Measurements from ENCODE around the gene CDNF. TPM values are rescaled to one million over a fixed set of nuclear protein-coding genes. Genes with fewer than 3 reads are reported as not detected.

Gene CDNF
- total RNA-seq, 1 donor from 2014 or later, result not detected

- no peak for DNase-seq (ENCODE audit: extremely low read depth, low read depth, low spot score)
Observed at GRCh38 chr10:14801723-14802122, 36.1 kb downstream of the CDNF start.

DNA sequence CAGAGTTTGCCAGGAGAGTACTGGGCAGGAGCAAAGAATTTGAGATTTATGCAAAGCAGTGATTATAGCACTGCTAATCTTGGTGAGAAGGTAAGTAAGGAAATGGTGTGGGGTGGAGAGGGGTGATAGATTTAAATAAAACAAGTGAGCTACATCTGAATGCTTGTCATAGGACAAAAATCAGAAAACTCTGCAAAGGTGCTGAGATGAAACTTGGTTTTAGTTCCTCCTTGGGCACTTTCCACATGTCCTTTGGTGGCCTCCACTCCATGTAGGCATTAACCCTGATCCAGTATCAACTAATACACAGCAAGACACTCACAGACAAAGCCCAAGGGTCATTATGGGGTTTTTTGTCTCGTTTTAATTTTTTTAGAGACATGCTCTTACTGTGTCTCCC, 37.4 kb downstream of the CDNF start:
- DNase-seq (ENCODE audit: extremely low read depth, low read depth, low spot score), result no peak

DNA sequence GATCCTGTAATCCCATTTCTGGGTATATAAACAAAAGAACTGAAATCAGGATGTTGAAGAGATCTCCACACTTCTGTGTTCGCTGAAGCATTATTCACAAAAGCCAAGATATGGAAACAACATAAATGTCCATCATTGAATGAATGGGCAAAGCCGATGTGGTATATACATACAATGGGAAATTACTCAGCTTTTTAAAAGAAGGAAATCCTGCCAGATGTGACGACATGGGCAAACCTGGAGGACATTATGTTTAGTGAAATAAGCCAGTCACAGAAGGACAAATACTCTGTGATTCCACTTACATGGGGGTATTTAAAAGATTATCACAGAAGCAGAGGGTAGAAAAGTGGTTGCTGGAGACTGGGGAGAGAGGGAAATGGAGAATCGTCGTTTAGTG, 39.2 kb downstream of the CDNF start:
- DNase-seq (ENCODE audit: extremely low read depth, low read depth, low spot score), result peak; percentile 88

DNA sequence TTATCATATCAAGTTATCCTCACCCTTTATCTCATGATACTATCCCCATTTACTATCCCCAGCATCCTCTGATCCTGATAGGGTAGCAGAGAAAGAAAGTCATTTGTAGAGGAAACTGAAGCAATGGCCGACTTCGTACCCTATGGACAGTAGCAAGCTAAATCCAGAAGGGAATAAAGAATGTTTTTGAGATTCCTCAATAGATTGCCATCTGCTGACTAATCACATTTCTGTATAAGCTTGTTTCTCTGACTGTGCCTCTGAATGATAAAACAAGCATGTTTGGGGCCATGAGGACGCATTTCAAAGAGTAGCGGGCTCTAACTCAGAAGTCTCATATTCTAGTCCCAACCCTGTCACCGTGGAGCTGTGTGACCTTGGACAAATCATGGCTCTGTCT, 49.9 kb downstream of the CDNF start:
- no peak for DNase-seq (ENCODE audit: extremely low read depth, low read depth, low spot score)

- no peak for DNase-seq (ENCODE audit: extremely low read depth, low read depth, low spot score)
Observed at GRCh38 chr10:14784459-14785055, 53.3 kb downstream of the CDNF start.

DNA sequence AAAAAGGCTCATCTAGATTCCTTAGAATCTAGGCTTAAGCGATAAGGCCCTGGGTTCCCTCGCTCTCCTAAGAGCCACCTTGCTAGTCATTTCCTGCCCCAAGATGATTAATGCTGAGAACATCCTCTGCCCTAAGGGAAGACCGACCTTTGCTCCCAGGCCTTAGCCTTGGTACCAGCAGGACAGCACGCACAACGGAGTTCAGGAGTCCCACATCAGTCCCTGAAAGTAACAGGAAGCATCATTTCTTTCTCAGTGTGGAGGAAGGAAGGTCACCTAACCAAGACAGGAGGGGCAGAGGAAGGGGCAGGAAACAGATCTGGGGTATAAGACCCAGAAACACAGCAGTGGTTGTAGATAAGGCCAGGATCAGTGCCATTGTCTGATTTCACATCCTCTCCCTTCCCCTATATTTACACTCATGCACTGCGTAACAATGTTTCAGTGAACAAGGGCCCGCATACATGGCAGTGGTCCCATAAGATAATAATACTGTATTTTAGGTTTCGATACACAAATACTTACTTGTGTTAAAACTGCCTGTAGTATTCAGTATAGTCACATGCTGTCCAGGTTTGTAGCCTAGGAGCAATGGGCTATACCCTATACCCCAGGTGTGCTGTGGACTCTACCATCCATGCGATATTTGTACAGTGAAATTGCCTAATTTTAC, 55.0 kb downstream of the CDNF start:
- peak; percentile 100 for DNase-seq (ENCODE audit: extremely low read depth, low read depth, low spot score)

DNA sequence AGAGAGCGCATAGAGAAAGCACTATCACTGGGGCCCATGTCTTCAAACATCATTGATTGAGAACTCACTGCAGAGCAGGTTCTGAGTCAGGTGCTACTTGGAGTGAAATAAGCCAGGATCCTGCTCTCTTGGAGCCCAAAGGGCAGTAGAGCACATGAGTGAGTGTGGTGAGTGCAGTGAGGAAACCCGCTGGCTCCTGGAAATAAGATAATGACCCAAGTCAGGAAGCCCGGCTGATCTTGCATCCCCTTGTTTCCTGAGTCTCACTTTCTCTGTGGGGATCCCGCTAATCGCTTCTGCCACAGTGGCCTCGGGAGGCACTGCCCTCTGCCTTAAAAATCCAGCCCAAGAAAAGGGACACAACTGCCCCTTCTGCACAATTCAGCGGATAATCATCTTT, 56.1 kb downstream of the CDNF start:
- DNase-seq (ENCODE audit: extremely low read depth, low read depth, low spot score), result no peak

GRCh38 chr10:14779001-14779651, 58.7 kb downstream of the CDNF start:
- DNase-seq (ENCODE audit: extremely low read depth, low read depth, low spot score), result no peak

- no peak for DNase-seq (ENCODE audit: extremely low read depth, low read depth, low spot score)
Observed at GRCh38 chr10:14776546-14776945, 61.3 kb downstream of the CDNF start.

DNA sequence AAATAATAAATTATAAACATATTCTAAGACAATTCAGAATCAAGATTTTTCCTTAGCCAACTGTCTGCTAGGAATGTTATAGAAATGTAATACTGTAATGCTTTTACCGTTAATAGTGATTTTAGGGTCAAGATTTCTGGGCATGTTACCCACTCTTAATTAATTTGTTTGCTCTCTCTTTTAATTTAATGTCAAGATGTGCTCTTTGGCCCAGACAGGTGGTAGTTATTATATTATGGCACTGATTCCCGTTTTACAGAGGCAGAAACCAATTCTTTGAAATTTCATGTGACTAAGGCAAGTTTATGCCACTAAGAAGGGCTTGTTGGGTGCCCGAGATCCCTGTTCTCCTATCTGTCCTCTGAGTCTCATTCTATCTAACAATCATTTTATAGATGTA, 62.2 kb downstream of the CDNF start:
- DNase-seq (ENCODE audit: extremely low read depth, low read depth, low spot score), result no peak

GRCh38 chr10:14774797-14775196, 63.0 kb downstream of the CDNF start, which contains the start of gene FAM107B:
Gene FAM107B (minus strand): TSS chr10:14774897. CDS start chr10:14774663, 234 bp downstream.
- no peak for DNase-seq (ENCODE audit: extremely low read depth, low read depth, low spot score)

DNA sequence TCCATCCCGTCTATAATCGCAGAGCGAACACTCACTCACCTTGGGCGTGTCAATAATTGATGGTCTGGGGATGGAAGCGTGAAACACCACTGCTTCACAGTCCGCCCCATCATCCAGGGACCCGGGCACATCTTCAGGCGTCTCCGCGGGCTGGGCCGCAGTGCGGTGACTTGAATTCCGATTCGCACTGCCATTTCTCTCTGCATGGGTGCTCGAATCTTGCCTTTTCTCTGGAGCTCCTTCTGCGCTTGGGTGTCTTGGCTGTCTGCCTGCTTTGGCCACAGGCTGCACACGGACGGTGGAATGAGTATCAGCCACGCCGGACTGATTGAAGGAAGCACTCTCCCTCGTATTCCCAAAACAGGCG, 63.6 kb downstream of the CDNF start:
- no peak for DNase-seq (ENCODE audit: extremely low read depth, low read depth, low spot score)

GRCh38 chr10:14773551-14774213, 64.2 kb downstream of the CDNF start:
- DNase-seq (ENCODE audit: extremely low read depth, low read depth, low spot score), result no peak

DNA sequence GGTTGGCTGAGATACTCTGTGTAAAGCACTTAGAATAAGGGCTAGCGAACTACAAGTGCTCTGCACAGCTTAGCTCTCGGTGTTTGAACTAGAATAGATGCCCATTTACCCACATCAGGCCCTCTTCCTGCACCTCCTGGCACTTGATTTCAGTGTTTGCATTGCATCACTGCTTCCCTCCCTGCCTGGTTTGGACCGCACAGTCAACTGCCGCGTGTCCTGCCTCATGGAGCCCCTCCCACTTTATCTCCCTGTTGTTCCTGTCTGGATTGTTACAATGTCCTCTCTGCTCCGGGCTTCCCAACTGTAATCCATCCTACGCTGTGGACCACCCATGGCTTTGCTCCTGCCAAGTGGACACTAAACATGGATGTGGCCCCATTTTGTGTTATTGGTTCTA, 65.4 kb downstream of the CDNF start:
- no peak for DNase-seq (ENCODE audit: extremely low read depth, low read depth, low spot score)

- DNase-seq (ENCODE audit: extremely low read depth, low read depth, low spot score), result no peak
Observed at GRCh38 chr10:14770927-14771326, 66.9 kb downstream of the CDNF start.

Other genes starting within 250 kb of the CDNF start
- gene FAM107B, start 63.1 kb downstream of the CDNF start, total RNA-seq, result 70.8 and 81.1 TPM in 2 replicates
- 8.0 and 10.3 TPM in 2 replicates for gene HSPA14, start 269 bp upstream of the CDNF start, total RNA-seq
- gene MSANTD7, start 269 bp upstream of the CDNF start, total RNA-seq, result 10.5 and 13.8 TPM in 2 replicates
- 6.2 and 9.8 TPM in 2 replicates for gene SUV39H2, start 40.8 kb upstream of the CDNF start, total RNA-seq
- 6.9 and 8.8 TPM in 2 replicates for gene DCLRE1C, start 116.1 kb upstream of the CDNF start, total RNA-seq
- not detected in 2 replicates for gene MEIG1, start 121.4 kb upstream of the CDNF start, total RNA-seq
- gene OLAH, start 205.9 kb upstream of the CDNF start, total RNA-seq, result 0.34 and 0.35 TPM in 2 replicates